Activated CD4-positive, CD25-positive, alpha-beta regulatory T cell (primary cell): ENCODE measurements around the gene CYP19A1.

ENCODE experiments used
- DNase-seq, 4 experiments: peaks; one replicate each; lab custom pipeline; 2025; lab: John Stamatoyannopoulos, UW

CYP19A1 gene

DNA sequence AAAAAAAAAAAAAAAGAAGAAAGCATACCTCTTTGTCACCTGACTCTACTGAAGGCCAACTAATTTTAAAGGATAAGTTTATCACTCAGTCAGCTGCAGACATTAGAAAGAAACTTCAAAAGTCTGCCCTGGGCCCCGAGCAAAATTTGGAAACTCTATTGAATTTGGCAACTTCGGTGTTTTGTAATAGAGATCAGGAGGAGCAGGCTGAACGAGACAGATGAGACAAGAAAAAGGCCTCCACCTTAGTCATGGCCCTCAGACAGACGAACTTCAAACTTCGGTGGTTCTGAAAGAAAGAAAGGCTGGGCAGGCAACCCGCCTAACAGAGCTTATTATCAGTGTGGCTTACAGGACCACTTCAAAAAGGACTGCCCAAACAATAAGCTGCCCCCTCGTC is 21.6 kb upstream of the CYP19A1 start:
- DNase-seq = no peak

- DNase-seq = no peak
Measured at GRCh38 chr15:51356983-51357382, 18.6 kb upstream of the CYP19A1 start.

DNA sequence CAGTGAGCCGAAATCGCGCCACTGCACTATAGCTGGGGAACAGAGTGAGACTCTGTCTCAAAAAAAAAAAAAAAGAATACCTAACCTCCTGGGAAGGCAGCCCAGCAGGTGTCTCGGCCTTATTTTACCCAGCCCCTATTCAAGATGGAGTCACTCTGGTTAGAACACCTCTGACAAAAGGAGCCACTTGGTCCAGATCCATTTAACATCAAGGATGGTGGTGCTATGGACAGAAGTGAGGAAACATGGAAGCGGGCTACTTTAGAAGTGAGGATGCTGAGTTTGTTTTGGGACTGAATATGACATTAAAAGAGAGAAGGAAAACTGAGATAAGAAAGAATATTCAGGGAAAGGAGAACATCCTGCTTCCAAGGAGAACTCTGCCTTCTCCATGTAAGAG is 17.8 kb upstream of the CYP19A1 start:
- no peak for DNase-seq

DNA sequence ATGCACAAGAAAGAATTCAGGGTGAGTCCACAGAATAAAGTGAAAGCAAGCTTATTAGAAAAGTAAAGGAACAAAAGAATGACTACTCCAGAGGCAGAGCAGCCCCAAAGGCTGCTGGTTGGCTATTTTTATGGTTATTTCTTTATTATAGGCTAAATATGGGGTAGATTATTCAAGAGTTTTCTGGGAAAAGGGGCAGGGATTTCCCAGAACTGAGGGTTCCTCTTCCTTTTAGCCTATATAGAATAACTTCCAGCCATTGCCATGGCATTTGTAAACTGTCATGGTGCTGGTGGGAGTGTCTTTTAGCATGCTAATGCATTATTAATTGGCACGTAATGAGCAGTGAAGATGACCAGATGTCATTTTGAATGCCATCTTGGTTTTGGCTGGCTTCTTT is 16.7 kb upstream of the CYP19A1 start:
- no peak for DNase-seq

- DNase-seq = no peak
Measured at GRCh38 chr15:51353976-51354375, 15.6 kb upstream of the CYP19A1 start.

- no peak for DNase-seq
Measured at GRCh38 chr15:51350723-51351122, 12.3 kb upstream of the CYP19A1 start.

- no peak for DNase-seq
Measured at GRCh38 chr15:51349156-51349844, 10.9 kb upstream of the CYP19A1 start.

DNA sequence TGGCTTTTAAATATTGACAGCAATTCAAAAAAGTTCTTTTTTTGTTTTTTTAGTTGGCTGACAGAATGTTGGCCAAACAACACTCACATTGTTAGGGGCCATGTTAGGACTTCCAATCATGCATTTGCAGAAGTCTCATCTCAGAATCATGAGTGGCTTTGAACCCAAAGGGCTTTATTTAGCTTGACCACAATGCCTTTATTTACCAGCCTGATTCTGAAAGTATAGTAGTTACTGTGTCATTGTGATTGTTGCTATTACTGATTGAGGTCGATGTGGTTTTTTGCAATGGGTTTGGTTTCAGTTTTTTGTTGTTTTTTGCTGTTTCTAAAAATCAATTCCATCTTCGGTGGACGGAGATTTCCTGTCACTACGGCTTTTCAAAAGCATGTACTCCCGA is 10.3 kb upstream of the CYP19A1 start:
- no peak for DNase-seq

GRCh38 chr15:51346136-51346535 is 7.7 kb upstream of the CYP19A1 start:
- DNase-seq = no peak

- DNase-seq = no peak
Measured at GRCh38 chr15:51343466-51343865, 5.1 kb upstream of the CYP19A1 start.

DNA sequence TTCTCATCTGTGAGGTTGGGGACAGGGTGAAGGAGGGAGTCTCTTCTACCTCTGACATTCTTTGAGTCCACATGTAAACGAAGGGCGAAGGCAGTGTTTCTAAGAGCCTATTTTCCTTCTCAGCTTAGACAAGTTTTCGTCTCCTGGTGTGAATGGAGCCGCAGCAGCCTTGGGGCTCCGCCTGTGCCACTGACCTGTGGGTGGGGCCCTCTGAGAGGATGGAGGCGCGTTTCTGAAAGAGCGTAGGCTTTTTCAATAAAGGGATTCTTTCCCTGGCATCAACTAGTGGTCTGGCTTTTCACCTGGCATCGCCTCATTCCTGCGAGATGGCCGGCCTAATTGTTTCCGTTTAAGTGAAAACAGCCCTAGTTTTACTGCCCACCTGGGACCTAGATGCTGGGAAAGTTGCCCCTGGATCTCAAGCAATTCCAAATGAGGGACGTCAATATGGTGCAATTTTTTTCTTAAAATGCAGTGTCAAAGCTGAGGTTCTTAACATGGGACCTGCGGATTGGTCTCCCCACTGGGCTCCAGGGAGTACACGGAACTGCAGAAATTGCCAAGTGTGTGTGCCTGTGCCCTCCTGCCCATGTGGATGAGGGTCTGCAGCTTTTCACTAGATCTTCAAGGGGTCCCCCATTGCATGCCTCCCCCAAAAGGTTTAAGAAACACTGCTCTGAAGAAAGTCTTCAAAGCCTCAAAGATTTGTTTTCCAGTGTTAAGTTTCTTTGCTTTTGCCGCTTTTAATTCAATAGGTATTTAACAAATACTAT is 4.0 kb upstream of the CYP19A1 start:
- DNase-seq = no peak

DNA sequence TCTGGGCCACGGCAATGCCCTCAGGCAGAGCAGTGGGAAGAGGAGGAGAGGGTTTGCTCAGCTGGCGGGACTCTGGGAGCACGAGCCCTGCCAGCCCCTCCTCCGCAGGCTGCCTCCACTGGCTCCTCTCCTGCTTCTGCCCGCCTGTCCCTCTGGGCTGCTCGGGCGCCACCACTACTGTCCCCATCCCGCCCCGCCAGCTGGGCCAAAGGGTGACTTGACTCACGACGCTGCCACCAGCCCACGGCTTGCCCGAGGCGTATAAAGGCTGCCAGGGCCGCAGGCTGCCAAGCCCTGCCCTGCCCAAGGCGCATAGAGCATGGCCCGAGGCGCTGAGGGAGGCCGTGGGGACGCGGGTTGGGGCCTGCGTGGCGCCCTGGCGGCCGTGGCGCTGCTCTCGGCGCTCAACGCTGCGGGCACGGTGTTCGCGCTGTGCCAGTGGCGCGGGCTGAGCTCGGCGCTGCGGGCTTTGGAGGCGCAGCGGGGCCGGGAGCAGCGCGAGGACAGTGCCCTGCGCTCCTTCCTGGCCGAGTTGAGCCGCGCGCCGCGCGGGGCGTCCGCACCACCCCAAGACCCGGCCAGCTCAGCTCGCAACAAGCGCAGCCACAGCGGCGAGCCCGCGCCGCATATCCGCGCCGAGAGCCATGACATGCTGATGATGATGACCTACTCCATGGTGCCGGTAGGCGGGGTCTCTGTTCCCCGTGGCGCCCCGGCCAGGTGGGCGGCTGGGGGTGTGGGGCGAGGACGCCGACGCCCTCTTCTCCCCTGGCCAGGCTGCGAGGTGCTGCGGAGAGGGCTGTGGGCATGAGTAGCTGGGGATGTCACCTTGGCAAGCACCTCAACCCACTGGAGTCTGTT is 3.2 kb upstream of the CYP19A1 start, which contains the start of gene GLDN:
TSS of gene GLDN (plus strand) at position 290 of the 861 bp plus-strand sequence. CDS start at position 320, 30 bp downstream.
- no peak for DNase-seq

GRCh38 chr15:51335538-51336410 is 2.6 kb downstream of the CYP19A1 start:
- DNase-seq = no peak

DNA sequence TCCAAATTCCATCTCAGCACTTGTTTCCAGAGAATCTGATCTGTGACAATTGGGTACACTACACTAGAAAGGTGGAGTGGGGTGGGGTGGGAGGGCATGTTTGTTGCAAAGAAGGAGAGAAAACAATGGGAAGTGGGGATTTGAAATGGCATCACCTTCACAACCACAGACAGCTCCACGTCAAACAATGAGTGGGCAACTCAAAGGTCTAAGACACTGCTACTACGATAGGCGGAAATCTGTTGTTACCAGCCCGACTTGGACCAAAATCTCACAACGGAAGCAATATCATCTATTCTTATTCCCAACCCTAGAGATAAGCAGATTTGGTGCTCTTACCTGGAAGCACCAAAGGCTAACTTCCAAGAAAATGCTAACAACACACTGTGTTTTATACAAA is 3.3 kb downstream of the CYP19A1 start:
- no peak for DNase-seq

- no peak for DNase-seq
Measured at GRCh38 chr15:51334011-51334451, 4.4 kb downstream of the CYP19A1 start.

DNA sequence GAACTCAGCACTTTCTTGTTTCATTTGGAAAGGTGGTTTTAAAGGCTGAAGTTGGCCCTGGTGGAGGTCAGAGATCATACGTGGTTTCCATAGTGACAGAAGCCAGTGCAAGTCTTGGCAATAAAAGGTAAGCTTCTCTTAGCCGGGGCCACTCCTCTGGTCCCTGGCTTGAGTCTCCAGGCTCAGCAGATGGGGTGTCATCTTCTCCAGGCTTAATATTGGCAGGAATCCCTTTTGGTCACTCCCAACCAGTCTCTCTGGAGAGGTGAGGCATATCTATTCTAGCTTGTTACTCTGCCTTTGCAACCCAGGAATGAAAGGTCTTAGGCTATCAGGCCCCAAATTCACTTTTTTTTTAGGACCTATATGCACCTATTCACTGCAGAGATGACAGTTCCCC is 4.8 kb downstream of the CYP19A1 start:
- no peak for DNase-seq

- no peak for DNase-seq
Measured at GRCh38 chr15:51332206-51333147, 5.9 kb downstream of the CYP19A1 start.

- DNase-seq = no peak
Measured at GRCh38 chr15:51331141-51331540, 7.3 kb downstream of the CYP19A1 start.

DNA sequence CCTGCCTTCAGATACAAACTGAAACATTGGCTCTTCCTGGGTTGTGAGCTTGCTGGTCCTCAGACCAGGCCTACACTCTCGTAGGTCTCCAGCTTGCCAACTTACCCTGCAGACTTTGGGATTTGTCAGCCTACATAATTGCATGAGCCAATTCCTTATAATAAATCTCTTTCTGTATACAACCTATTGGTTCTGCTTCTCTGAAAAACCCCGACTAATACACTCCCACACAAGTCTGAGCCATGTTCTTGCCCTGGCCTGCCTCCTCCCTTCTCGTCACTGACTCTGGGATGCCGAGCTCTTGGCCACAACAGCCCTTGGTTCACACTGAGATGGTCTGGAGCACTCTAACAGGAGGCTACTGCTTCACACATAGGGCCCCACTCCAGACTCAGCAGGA is 9.5 kb downstream of the CYP19A1 start:
- DNase-seq = no peak

DNA sequence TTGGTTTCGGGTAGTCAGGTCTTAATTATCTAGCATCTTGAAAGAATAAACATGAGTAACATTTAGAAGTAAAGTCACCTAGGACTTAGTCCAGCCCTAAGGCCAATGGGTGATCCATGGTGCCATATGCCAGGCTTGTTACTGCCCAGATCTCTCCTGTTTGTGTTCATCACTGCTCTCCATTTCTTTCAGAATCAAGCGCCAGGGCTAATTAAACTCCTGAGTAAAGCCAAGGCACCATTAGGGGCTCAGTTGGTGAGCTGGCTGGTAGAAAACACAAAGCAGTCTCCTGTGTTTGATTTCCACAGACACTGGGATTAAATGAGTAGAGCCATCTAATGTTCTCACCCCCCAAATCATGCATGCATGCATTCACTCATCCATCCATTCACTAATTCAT is 11.3 kb downstream of the CYP19A1 start:
- no peak for DNase-seq
